DLD1 (cell line): ENCODE results near the gene SCN1A.
"Not testable (repeated sequence)": the region's sequence is repeated elsewhere in the genome, so short reads cannot be mapped to it uniquely, and the experiment has no call there.

ENCODE experiments used
- in situ Hi-C: cut with HindIII; loops from 2 replicates; pipeline ENCODE4 v1.10.0; 2017; ENCODE audit warnings: low sequenced_read_pairs

SCN1A gene

DNA sequence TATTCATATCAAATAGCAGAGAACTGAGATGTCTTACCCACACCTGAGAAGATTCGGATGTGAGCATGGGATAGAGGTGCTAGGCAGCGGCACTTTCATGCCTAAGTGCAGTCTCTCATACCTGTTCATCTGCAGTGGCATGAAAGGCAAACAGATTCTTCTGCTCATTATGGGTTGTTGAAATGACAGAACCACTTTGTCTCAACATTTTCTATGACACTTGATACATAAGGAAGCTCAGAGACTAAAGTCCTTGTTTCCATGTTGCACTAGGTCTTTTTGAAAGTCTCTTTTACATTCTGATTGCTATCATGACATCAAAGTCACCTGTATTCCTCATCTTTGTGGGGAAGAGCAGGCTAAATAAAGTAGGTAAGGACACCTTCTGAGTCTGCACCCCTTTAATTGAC is 8.0 kb upstream of the SCN1A start:
- in situ Hi-C loops, result no loop called here

DNA sequence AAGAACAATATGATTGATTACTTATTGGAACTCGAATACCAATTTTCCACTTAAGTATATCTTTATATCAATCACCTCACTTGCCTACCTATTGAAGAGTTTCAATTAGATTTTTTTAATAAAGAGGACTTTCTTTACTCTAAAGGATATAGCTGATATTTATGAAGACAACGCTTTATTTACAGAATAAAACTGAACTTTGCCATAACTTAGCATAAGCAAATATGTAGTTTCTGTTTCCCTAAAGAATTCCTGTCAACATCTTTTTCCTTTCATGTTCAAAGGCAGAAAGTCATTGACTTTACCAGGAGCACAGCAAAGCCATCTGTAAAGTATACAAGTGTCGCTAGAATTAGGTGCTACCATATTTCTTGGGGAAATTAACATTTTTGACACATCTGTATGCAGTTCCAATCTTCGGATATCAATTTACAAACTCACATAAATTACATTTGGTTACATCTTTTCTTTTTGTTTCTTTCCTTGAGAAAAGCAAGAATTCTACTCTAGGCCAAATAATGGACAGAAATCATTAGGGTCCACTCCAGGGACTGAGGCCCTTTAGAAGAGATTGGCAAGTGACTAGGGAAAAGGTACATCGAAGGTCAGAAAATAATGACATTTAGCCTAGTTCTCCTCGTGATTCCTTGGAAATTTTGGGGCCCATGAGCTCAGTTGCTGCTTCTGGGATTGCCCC is 7.5 kb upstream of the SCN1A start:
- in situ Hi-C loops, result no loop called here

DNA sequence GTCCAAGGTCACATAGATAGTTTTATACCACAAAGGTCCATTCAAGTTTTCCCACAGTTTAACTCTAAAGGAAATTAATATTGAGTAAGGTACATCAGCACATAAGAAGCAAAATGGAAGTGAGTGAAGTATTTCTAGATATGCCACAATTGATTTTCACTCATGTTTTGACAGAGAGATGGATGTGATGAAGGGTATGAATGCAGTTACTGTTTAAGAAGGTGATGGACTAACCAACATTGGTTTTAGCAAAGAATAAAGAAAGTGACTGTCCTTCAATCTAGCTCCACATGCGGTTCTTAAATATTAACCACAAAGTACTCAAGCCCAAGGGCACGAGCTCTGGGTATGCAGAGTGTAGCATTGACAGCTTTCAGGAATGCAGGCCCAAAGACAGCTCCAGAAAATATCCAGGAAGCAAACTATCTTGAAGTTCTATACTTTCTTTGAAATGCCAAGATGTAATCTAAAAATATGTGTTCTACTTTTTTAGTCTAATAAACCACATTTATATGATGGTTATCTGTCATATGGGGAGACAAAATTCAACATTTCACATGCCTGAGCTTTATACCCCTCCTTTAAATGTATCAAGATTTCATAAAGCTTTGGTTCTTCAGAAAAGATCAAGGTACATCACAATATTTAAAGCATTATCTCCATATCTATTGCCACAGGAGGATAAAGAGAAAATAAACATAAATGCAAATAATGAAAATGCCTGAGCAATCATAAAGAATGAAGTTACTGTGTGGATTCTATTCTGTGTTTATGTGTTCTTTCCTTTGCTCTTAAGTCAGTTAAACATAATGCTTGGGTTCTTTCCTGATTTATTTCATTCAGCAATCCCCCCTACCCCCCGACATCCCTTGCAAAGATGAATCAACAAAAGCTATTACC is 6.7 kb upstream of the SCN1A start:
- in situ Hi-C loops, result no loop called here

DNA sequence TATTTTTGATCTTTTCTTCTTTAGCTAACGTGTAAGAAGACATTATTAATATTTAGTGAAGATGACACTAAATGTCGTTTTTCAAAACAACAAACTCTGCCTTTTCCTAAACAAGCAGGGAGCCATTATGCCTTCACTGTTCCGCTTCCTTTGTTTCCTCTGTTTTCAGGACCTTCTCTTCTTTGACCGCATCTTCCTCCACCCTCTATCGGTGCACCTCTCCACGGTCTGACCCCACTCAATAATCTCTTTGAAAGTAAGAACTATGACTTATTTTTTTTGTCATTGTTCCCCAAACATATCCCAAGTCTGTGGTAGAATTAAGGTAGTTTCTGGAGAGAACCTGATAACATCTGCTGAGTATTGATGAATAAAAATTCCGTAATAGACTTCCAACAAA is 5.8 kb upstream of the SCN1A start:
- in situ Hi-C loops, result no loop called here

DNA sequence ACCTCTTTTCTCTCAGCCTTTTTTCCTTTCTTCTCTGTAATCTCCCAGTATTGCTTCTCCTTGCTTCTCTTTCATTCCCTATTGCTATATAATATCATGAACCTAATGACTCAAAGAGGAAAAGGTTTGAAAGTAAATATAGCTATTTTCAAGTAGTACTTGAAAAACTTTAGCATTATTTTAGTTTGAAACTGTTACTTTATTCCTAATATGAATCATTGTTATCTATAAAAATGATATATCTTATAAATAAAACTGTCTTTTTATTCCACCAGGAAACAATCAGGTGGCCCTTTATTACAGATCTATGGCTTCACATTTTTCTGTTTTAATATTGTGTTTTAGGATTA is 311 bp upstream of the SCN1A start:
- in situ Hi-C loops, result no loop called here

DNA sequence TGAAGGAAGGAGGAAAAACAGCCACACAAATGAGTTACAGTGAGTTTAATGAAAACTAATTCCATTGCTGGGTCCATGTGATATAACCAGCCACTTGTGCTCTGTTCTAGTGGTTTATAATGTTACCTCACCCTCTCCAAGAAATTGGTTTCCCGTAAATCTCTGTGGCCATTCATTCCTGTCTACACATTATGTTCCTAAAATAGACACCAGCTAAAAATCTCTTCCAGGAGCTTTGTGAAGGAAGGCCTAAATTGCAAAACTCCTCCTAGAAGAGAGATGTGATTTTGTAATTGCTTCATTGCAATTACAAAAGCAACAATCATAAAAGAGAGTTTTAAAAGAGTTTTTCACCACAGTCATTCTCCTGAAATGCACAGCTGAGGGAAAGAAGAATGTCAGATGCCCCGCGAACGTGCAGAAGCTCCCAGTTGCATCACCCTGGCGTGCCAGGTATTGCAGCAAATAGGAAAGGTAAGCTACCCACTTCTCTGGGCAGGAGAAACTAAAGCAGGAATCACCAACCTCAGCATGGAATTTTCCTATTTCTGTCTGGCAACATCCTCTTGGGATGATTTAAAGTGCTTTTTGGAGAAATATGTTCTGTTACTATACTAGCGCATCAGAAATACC is 1.7 kb downstream of the SCN1A start:
- in situ Hi-C loops, result no loop called here

DNA sequence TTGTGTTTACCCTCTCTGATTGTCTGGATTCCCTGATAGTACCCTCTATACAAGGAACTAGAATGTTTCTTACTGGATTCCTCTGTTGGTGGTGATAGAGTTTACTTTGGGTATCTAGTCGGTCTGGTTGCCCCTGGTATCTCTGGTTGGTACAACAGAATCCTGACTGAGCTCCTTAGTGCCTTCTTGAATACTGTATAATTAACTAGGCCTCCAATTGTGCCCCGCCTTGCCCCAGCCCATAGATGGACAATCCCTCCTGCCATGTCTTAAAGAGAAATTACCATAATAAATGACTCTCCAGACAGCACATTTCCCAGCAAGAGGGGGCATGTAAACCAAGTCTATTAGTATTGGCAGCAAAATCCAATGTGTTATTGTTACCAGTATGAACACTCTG is 2.3 kb downstream of the SCN1A start:
- in situ Hi-C loops, result no loop called here

DNA sequence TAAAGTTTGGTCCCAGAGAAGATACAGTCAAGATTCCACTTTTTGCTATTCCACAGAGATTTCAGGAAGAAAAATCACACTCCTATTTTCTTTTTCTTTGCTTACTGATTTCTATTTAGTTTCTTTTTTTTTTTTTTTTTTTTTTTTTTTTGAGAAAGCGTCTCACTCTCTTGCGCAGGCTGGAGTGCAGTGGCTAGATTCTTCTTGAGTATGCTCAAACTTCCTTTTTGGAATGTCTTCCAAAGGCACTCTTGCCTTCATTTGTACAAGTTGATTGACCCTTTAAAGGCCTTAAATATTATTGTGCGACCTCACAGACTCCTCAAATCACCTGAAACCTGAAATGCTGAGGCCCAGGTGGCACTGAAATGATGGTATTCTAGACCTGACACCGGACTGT is 9.6 kb downstream of the SCN1A start:
- in situ Hi-C loops, result no loop called here

DNA sequence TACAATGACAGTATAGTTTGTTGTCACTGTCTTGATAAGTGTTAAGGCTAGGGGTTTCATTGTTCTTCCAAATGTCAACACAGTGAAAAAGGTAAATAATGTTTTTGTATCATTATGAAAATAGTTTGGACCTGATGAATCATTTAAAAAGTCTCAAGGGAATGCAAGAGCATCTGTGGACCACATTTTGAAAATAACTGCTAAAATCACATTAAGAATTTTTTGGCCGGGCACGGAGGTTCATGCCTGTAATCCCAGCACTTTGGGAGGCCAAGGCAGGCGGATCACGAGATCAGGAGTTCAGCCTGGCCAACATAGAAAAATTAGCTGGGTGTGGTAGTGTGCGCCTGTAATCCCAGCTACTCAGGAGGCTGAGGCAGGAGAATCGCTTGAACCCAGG is 10.3 kb downstream of the SCN1A start:
- in situ Hi-C loops, result no loop called here

DNA sequence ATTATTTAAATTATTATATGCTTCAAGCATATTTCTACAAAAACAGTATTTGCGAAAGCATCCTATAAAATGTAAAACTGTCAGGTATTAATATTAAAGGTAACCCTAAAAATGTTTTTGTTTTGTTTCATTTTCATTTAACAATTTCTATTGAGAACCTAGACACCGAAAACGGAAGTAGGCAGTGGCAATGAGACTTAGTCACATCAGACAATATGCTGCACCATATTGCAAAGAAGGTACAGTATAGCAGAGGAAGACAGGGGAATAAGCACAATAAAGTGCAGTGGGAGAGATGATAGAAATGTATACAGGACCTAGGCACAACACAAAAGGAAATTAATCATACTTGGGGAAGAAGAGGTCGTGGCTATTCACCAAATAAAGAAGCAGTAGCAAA is 12.2 kb downstream of the SCN1A start:
- in situ Hi-C loops, result no loop called here

DNA sequence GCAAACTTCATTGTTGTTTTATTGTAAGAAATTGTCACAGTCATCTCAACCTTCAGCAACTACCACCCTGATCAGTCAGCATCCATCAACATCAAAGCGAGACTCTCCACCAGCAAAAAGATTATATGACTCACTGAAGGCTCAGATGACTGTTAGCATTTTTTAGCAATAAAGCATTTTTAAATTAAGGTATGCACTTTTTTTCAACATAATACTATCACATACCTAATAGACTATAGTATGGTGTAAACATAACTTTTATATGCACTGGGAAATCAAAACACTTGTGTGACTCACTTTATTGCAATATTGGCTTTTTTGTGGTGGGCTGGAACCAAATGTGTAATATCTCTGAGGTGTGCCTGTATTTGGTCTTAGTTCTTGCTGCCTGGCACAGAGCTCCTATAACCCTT is 15.6 kb downstream of the SCN1A start:
- in situ Hi-C loops, result no loop called here

DNA sequence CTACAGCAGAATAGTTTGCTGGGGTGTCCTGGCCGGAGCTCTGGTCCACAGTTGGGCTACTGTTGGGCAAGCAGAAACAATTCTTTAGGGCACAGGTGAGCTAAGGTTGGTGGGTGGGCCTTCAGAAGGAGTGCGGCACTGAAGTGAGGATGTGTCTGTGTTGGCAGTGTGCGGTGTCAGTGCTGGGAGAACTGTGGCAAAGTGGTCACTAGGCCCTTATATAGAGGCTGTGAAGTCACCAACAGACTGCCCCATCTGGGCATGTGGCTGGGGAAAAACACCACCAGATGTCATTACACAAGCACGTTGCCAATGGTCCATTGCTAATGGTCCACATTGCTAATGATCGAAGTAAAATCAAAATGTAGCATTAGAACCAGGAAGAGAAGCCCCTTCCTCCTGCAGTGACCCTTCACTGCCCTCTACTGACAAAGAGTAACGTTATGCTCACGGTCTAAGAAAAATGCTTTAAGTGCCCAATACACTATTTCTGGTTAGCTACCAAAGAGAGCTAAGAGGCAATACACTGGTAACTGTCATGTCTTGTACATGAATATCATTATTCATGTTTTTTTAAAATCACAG is 21.3 kb downstream of the SCN1A start:
- in situ Hi-C loops, result no loop called here

DNA sequence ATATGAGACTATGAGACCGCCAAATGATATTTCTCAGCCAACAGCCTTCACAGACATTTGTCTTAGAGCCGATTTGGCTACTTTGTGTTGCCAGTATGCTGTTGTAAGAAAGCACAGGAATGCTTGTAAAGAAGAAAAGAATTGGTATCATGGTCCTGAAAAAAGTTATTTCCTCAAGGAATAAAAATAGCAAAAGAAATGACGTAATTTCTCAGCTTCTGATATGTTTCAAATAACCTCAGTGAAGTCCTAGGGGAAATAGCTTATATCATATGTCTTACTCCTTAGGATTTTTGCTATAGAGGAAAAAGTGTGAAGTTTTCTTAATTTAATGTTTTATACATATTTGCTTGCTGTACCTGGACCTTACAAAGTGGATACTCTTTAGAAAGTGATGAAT is 23.0 kb downstream of the SCN1A start:
- in situ Hi-C loops, result no loop called here

DNA sequence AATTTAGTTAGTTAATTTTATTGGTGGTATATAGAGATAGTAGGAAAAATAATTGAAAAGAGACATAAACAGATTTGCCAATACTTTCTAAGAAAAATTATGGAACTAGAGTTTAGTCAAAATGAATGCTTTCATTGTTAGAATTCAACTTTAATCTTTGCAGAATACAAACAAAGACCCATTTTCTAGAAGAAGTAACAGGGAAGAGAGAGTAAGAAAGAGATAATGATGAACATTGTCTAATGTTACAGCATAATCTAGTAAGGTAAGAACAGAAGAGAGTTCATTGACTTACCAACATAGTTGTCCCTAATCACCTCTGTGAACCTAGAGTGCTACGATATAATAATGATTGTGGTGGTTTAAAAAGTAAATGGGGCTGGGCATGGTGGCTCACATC is 23.7 kb downstream of the SCN1A start:
- in situ Hi-C loops, result no loop called here

DNA sequence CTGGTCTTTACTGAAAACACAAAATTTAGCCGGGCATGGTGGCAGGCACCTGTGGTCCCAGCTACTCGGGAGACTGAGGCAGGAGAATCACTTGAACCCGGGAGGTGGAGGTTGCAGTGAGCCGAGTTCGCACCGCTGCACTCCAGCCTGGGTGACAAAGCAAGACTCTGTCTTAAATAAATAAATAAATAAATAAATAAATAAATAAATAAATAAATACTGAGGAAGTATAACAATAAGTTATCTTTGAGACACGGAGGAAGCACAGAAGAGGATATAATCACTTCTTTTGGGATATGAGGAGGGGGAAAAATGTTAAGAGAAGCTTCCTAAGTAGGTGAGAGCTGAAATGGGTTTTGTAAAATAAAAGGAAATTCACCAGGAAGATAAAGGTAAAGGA is 24.5 kb downstream of the SCN1A start:
- in situ Hi-C loops, result not testable (repeated sequence)

DNA sequence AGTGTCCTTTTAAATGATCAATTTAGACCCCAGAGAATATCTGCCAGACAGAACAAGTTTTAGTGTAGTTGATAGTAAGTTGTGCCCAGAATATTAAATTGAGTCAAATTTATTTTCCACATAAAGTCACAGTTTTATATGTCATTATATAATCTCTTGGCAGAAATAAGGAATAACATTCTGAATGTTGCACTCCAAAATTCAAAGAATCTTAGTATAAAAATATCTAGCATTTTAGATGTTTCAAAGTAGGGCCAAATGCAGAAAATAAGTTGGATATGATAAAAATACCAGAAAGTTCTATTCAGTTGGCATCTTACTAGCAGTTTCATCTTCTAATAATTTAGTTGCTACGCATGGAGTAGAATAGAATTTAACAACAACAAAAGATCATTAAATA is 33.5 kb downstream of the SCN1A start:
- in situ Hi-C loops, result no loop called here

DNA sequence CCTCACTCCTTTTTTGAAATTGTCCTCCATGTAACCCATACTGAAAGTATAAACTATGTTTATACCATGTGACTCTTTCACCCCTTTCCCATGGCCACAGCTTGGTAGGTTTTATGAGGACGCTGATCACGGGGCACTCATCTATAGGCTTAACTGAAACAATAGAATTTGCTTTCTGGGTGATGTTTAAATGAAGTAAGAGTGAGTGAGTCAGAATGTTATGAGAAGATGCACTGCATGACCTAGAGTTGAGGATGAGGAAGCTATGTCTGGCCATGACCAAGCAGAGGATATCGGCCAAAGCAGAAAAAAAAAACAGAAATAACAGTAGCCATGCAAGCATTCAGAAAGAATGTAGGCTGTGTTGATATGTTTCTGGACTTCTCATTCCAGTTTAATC is 34.9 kb downstream of the SCN1A start:
- in situ Hi-C loops, result no loop called here

DNA sequence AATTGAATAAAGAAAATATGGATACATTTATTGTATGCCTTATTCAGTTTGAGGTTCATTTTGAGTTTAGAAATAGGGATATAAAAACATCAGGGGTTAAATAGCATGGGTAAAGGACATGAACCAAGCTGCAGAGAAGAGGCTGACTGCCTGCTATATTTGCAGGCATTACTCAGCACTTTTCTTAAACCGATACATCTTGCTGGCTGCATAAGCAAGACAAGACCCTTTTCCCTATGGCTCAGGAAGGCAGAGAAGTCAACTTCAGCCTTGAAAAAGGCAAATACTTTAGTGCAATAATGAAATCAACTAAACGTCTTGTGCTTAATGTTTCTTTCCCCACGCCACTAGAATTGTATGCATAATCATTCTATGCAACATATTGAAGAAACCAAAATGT is 36.4 kb downstream of the SCN1A start:
- in situ Hi-C loops, result no loop called here

DNA sequence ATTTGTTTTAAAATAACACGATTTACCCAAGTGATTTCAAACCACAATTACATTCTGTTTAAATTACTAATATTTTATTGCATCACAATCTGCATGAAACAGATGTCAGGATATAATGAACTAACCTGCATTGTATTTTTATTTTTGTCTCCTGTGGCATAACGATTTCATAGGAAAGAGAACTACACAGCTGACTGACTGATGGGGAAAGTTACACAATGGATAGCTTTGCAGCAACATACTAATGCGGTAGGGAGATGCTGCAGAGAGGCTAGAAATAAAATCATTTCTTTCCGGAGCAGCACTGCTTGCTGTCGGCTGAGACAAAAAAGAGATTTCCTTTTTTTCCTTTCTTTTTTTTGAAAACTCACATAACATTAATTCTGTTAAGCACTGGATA is 36.9 kb downstream of the SCN1A start:
- in situ Hi-C loops, result no loop called here

DNA sequence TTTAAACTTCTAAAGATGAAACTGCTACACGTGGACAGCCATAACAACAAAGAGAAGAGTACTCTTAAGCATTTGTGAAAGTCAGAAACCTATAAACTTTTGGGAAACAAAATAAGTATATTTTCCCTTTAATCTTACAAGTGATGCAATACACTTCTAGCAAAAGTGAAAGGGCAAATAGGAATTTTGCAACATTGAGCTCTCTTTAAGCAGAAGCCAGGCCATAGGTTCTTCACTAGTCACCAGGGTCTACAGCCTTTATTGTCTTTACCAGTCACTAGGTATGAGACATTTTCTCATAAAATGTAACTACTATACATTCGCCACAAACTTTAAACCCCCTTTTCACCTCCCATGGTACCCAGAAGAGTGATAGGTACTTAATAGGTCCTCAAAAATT is 37.5 kb downstream of the SCN1A start:
- in situ Hi-C loops, result no loop called here

DNA sequence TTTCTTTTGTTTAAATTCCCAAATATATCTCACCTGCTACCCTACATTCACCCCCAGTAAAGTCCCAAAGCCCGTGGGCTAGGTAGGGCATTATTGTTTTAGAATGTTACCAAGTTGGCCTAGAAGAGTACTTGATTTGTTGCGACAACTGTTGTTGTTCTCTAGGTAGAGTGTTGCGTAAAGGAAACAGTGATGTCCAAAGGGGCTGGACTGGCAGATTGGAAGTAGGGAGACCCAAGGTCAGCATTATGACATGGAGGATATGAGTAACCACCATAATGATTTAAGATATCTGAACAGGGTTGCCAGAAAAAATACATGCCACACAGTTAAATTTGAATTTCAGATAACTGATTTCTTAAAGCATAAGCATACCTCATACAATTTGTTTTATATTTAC is 39.2 kb downstream of the SCN1A start:
- in situ Hi-C loops, result no loop called here

DNA sequence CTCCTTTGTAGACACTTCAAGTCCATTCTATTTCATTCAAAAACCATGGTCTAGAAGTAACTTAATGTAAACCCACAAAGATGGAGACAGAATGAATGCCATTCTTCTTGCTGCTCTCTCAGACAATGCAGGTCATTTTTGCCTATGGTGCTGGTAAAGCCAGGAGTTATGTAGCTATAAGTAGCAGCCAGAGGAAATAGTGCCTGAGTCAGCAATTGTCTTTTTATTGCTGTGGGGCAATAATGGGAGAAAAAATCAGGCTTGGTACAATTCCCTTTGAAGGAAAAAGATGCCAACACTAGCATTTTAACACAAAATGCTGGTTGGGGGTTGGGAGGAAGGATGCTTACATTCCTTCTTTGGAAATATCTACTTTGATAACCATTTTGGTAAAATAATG is 43.5 kb downstream of the SCN1A start:
- in situ Hi-C loops, result no loop called here
